GM18951 (cell line): ENCODE data around the gene TSHZ3.

Experiments used
- POLR2A ChIP-seq: IDR thresholded peaks from 4 replicates; pipeline ENCODE4 v1.6.1; 2011; ENCODE audit warnings: mild to moderate bottlenecking; ENCODE audit not compliant: insufficient read length, insufficient read depth; ENCODE audit errors: extremely low read depth
- in situ Hi-C: fragments of 300-500 bp; cut with MboI; formaldehyde crosslinking; loops from one replicate; pipeline ENCODE4 v1.12.0; 2022; ENCODE audit warnings: low sequenced_read_pairs, mixed read lengths, inconsistent platforms; ENCODE audit not compliant: unreplicated experiment

Gene TSHZ3

GRCh38 chr19:31334849-31335624, 14.2 kb downstream of the TSHZ3 start:
- no peak for TF ChIP-seq POLR2A
- in situ Hi-C loops: no loop called here

DNA sequence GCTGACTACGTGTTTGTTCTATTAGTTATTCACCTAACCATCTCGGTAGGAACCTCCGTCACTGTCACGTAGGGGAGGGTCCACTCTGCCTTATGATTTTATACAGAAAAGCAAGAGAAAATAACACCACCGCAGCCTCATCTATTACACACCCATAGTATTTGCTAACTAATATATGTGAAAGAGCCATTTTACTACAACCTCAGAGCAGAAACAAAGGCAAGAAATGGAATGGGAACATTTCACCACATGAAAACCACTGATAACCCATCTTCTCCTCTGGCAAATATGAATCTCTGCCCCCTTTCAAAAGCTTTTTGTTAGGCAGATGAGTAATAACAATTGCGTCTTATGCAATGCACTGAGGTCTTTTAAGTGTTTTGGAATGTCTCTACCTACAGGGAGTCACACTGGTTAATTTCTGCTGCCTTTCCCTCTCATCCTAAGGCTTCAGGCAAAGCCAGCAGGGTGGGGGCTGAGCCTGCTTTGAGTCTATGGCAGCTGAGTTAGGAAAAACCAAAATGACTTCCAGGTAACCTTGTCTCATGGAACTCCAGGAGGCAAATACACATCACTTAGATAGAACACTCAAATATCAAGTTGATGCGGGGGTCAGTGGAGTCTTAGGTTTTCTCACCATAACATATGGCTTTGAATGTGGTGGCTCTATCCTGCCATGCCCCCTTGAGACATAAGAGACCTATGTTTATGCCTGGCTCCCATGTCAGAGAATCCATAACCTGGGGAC, 15.0 kb downstream of the TSHZ3 start:
- in situ Hi-C loops: no loop called here
- no peak for TF ChIP-seq POLR2A

GRCh38 chr19:31332096-31332495, 17.1 kb downstream of the TSHZ3 start:
- in situ Hi-C loops: no loop called here
- no peak for TF ChIP-seq POLR2A

- in situ Hi-C loops: no loop called here
- TF ChIP-seq POLR2A: no peak
Measured at GRCh38 chr19:31331536-31331935, 17.7 kb downstream of the TSHZ3 start.

- in situ Hi-C loops: no loop called here
- no peak for TF ChIP-seq POLR2A
Measured at GRCh38 chr19:31330761-31331160, 18.5 kb downstream of the TSHZ3 start.

- in situ Hi-C loops: no loop called here
- TF ChIP-seq POLR2A: no peak
Measured at GRCh38 chr19:31330237-31330636, 19.0 kb downstream of the TSHZ3 start.

DNA sequence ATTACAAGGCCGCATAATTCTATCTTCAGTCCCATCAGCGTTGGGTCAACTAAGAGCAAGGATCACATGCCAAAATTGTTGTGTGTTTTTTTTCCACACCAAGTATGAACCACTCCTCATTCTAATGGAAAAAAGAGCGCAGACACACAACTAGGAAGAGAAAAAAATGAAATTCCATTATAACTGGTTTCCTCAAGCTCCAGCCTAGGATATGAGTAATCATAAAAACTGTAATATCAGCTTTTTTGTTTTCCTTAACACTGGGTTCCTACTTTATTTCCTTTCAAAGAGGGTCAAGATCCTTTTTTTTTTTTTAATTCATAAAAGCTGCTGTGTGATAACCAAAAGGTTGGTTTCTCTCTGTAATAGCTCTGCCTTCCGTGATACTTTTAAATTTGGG, 19.4 kb downstream of the TSHZ3 start:
- in situ Hi-C loops: no loop called here
- no peak for TF ChIP-seq POLR2A

DNA sequence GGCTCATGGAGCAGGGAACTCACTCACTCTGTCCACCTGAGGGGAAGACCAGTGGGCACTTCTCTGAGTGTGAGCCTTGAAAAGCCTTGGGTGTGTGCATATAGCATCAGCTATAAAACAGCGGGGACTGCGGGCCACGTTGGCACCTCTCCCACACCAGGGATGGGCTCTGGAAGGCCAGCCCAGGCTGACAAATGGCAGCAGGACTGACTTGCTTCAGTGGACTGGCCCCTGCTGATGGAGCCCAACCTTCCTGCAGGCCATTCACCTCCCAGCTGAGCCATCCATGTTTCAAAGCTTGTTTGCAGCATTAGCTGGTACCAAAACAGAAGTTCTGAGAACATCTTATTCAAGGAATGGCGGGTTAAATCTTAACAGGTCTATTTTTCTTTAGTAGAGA, 21.0 kb downstream of the TSHZ3 start:
- in situ Hi-C loops: no loop called here
- TF ChIP-seq POLR2A: no peak

DNA sequence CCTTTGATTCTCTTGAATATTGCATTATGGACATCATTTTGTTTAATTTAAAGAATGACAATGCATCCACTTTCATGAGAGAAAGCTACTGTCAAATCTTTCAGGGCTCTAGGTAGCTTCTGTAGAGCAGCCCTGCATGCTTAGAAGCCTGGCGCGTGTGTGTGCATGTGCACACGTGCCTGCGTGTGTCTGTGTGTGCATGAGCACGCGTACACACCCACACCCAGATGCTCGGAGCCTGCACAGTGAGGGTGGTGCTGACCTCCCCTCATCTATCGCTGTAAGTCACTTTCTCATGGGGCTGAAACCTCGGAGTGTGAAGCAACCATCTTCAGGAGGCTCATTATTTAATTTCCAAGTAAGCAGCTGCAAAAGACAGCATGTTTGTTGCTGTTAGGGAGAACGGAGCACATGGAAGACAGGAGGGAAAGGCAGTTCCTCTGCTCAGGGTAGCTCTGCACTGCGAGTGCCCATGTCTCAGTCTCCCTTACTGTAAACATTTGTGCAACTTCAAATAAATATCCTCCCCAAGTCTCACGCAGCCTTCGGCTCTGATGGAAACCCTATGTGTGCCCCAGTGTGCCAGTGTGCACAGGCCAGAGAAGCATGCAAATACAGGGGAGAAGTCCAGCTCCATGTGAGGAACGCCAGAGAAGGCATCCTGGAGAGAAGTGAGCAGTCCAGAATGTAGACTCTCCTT, 22.8 kb downstream of the TSHZ3 start:
- in situ Hi-C loops: no loop called here
- TF ChIP-seq POLR2A: no peak

DNA sequence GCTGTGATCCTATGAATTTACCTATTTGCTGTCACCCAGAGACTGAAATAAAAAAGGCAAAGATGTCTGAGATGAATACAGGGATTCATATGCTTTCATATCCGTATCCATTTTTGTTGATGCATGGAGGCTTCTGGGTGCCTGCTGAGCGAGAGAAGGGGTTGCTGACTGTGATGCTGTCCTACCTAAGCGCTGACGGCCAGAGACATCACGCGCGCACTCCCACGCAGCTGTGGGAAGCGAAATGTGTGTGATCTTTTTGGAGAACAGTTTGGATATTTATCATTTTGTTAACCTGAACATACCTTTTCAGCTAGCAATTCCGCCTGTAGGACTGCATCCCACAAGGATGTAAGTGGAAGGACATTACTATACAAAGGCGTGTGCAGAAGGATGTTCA, 23.9 kb downstream of the TSHZ3 start:
- in situ Hi-C loops: no loop called here
- no peak for TF ChIP-seq POLR2A

- in situ Hi-C loops: no loop called here
- TF ChIP-seq POLR2A: no peak
Measured at GRCh38 chr19:31319465-31319864, 29.8 kb downstream of the TSHZ3 start.

DNA sequence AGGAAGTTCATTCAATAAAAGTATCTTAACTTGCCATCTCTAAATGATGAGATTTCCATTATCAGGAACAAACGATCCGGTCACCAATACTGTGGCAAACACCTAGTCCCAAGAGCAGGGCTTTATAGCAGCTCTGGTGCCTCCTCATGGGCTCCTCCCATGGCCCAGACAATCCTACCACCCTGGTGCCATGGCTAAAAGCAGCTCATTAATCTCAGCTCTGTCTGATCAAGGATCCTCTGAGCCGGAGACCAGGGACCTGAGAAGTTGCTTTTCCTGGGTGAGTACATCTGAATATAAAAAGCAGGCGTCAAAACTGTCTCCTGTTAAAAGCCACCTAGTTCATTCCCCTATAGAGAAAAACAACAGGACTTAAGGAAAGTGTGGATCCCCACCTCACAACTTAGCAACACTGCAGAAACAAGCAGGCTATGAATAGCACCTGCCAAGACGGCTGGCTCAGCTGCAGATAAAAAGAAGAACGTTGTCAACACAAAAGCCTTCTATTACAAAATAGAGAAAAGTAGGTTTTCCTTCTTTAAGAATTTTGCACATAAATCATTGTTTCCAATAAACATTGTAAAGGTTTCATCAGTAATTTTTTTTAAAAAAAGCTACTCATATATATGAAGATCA, 30.3 kb downstream of the TSHZ3 start:
- in situ Hi-C loops: no loop called here
- TF ChIP-seq POLR2A: no peak

GRCh38 chr19:31317570-31317969, 31.7 kb downstream of the TSHZ3 start:
- in situ Hi-C loops: no loop called here

DNA sequence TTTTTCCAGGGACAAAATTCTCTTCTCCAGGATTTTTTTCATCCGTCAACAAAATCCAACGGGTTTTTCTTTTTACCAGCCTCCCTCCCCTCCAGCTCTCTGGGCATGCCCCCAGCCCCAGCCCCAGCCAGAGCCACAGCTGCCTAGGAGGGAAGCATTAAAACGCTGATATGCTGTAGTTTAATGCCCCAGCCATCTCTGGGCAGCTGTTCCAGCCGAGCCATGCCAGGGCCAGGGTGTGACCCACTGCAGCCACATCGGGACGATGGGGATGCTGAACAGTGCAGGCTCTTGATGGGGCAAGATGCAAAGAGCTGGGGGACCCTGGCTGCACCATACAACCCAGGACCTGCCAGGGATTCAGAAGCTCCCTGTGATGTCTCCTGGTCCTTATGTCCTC, 32.1 kb downstream of the TSHZ3 start:
- in situ Hi-C loops: no loop called here
- TF ChIP-seq POLR2A: no peak

More at GRCh38 chr19:31317570-31317969, 31.7 kb downstream of the TSHZ3 start:
- no peak for TF ChIP-seq POLR2A
